ENCODE measurements around the gene MYL11. TPM values are rescaled to one million over a fixed set of nuclear protein-coding genes. Genes with fewer than 3 reads are reported as not detected.

Gene MYL11
- total RNA-seq, 1 donor = not detected

GRCh38 chr16:30380803-30381208 is 6.2 kb downstream of the MYL11 start:
- Histone ChIP-seq H3K36me3 (ENCODE audit: insufficient read depth, low read length) (no peaks in the 10 kb centered on the region), H3K79me2 (ENCODE audit: insufficient read depth, low read length) (peaks cover 4% of the 10 kb centered on the region), H3K27ac (ENCODE audit: low read depth, low read length) (no peak overlapping the region), H3K27me3 (ENCODE audit: insufficient read depth, low read length) (no peaks in the 10 kb centered on the region), H4K20me1 (ENCODE audit: insufficient read depth, low read length) (peaks cover 8% of the 10 kb centered on the region), H3K4me1 (ENCODE audit: insufficient read depth, low read length) (peaks cover 14% of the 10 kb centered on the region), H3K4me2 (ENCODE audit: insufficient read depth, low read length) (no peak overlapping the region), H2AFZ (ENCODE audit: low read length) (no peak overlapping the region), H3K9me3 (ENCODE audit: low read depth, low read length) (no peaks in the 10 kb centered on the region), H3K4me3 (ENCODE audit: insufficient read depth, low read length) (no peak overlapping the region)
- TF ChIP-seq CTCF (IDR thresholded peaks at IDR 0.05; ENCODE audit: extremely low read depth, low read depth, low read length) = no peak
- DNase-seq (ENCODE audit: insufficient read length, low spot score, missing footprints) = peak; percentile 48

GRCh38 chr16:30381291-30382041 is 6.9 kb downstream of the MYL11 start:
- Histone ChIP-seq H2AFZ (ENCODE audit: low read length) (no peak overlapping the region), H3K4me2 (ENCODE audit: insufficient read depth, low read length) (no peak overlapping the region)

GRCh38 chr16:30382111-30382881 is 7.7 kb downstream of the MYL11 start, which contains the start of gene SEPTIN1:
Gene SEPTIN1 (minus strand): TSS chr16:30382561. CDS start chr16:30382542, 19 bp downstream.
- Histone ChIP-seq H3K36me3 (ENCODE audit: insufficient read depth, low read length) (no peaks in the 10 kb centered on the region), H4K20me1 (ENCODE audit: insufficient read depth, low read length) (peaks cover 8% of the 10 kb centered on the region), H3K4me3 (ENCODE audit: insufficient read depth, low read length) (no peak within 1 kb of the TSS), H3K4me1 (ENCODE audit: insufficient read depth, low read length) (peaks cover 10% of the 10 kb centered on the region), H3K4me2 (ENCODE audit: insufficient read depth, low read length) (no peak within 1 kb of the TSS), H3K27me3 (ENCODE audit: insufficient read depth, low read length) (no peaks in the 10 kb centered on the region), H2AFZ (ENCODE audit: low read length) (no peak within 1 kb of the TSS), H3K9me3 (ENCODE audit: low read depth, low read length) (no peaks in the 10 kb centered on the region), H3K27ac (ENCODE audit: low read depth, low read length) (no peak within 1 kb of the TSS), H3K79me2 (ENCODE audit: insufficient read depth, low read length) (peaks cover 4% of the 10 kb centered on the region)
- DNase-seq (ENCODE audit: insufficient read length, low spot score, missing footprints) = peak; percentile 19
- TF ChIP-seq CTCF (IDR thresholded peaks at IDR 0.05; ENCODE audit: extremely low read depth, low read depth, low read length) = no peak

More at GRCh38 chr16:30381291-30382041, 6.9 kb downstream of the MYL11 start:
- Histone ChIP-seq H3K4me3 (ENCODE audit: insufficient read depth, low read length) (no peak overlapping the region), H4K20me1 (ENCODE audit: insufficient read depth, low read length) (peaks cover 8% of the 10 kb centered on the region), H3K79me2 (ENCODE audit: insufficient read depth, low read length) (peaks cover 4% of the 10 kb centered on the region), H3K4me1 (ENCODE audit: insufficient read depth, low read length) (peaks cover 14% of the 10 kb centered on the region), H3K27ac (ENCODE audit: low read depth, low read length) (no peak overlapping the region), H3K36me3 (ENCODE audit: insufficient read depth, low read length) (no peaks in the 10 kb centered on the region), H3K9me3 (ENCODE audit: low read depth, low read length) (no peaks in the 10 kb centered on the region), H3K27me3 (ENCODE audit: insufficient read depth, low read length) (no peaks in the 10 kb centered on the region)
- peak; percentile 69 for DNase-seq (ENCODE audit: insufficient read length, low spot score, missing footprints)
- no peak for TF ChIP-seq CTCF (IDR thresholded peaks at IDR 0.05; ENCODE audit: extremely low read depth, low read depth, low read length)

GRCh38 chr16:30383521-30383920 is 8.9 kb downstream of the MYL11 start:
- DNase-seq (ENCODE audit: insufficient read length, low spot score, missing footprints) = peak; percentile 27
- Histone ChIP-seq H3K9me3 (ENCODE audit: low read depth, low read length) (no peaks in the 10 kb centered on the region), H3K4me2 (ENCODE audit: insufficient read depth, low read length) (no peak overlapping the region), H3K79me2 (ENCODE audit: insufficient read depth, low read length) (peaks cover 4% of the 10 kb centered on the region), H2AFZ (ENCODE audit: low read length) (no peak overlapping the region), H4K20me1 (ENCODE audit: insufficient read depth, low read length) (peaks cover 8% of the 10 kb centered on the region), H3K27ac (ENCODE audit: low read depth, low read length) (no peak overlapping the region), H3K4me3 (ENCODE audit: insufficient read depth, low read length) (no peak overlapping the region), H3K36me3 (ENCODE audit: insufficient read depth, low read length) (no peaks in the 10 kb centered on the region), H3K4me1 (ENCODE audit: insufficient read depth, low read length) (peaks cover 6% of the 10 kb centered on the region), H3K27me3 (ENCODE audit: insufficient read depth, low read length) (no peaks in the 10 kb centered on the region)
- no peak for TF ChIP-seq CTCF (IDR thresholded peaks at IDR 0.05; ENCODE audit: extremely low read depth, low read depth, low read length)
